Hepatic stellate cell (primary cell): ENCODE measurements around the gene PTPRC.

Experiments used
- DNase-seq: peaks from one replicate; pipeline ENCODE4 v3.0.0; 2011; ENCODE audit warnings: low spot score

PTPRC gene

DNA sequence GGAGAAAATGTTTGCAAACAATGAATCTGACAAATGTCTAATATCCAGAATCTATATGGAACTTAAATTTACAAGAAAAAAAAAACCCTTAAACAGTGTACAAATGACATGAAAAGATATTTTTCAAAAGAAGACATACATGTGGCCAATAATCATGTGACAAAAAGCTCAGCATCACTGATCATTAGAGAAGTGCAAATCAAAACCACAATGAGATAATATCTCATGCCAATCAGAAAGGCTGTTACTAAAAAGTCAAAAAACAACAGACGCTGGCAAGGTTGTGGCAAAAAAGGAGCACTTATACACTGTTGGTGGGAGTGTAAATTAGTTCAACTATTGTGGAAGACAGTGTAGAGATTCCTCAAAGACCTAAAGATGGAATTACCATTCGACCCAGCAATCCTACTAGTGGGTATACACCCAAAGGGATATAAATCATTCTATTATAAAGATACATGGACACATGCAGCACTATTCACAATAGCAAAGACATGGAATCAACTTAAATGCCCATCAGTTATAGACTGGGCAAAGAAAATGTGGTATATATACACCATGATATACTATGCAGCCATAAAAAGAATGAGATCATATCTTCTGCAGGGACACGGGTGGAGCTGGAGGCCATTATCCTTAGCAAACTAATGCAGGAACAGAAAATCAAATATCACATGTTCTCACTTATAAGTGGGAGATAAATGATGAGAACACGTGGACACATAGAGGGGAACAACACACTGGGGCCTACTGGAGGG, 123.2 kb downstream of the PTPRC start:
- DNase-seq: no peak

DNA sequence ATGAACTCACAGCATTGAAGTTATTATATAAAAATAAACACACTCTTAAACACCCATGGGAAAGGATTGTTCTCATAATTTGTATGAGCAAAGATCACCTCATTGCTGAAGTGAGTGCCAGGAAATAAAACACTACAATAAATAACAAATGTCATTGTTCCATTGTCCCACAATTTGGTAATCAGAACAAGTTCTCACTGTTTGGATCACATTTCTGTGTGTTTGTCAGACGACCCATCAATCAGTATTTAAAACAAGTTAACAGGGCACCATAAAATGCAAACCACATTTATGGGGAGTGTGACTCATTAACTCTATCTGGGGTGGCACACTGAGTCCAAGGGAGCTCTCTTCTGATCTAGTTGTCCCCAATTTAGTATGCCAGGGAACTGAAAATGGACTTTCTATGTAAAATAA, 124.5 kb downstream of the PTPRC start:
- DNase-seq: no peak

DNA sequence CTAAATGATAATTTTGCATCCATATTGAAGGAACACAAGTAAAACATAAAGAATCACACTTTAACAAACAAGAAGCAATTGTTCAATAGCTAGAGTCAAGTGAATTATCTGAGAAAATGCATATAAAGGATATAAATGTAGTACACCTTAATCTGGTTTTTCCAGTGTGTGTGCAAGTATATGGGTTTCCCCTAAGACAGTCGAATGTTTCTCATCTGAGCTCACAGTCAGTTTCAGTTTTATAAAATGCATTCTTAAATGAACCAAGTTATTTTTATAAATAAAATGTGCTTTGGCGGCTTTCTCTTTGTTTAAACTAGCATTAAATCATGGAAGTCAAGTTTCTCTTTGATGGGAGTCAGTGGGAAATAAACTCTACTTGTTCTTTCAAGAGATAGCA, 125.9 kb downstream of the PTPRC start:
- no peak for DNase-seq

DNA sequence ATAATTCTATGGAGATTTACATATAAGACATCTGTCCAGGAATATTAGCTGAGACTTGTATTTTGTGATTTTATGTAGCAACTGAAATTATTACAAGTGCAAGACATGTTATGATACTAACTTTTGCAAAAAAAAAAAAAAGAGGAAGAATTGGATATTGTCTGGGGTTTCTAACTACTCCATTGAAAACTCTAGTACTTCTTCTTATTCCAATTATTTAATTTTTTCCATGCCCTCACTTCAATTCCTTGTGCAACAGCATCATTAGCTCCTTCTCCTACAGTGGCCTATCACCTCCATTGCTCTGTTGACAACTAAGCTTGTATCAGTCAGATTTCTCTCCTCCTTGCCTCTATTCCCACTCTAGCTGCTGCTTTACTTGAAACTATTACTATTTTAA, 126.6 kb downstream of the PTPRC start:
- no peak for DNase-seq

DNA sequence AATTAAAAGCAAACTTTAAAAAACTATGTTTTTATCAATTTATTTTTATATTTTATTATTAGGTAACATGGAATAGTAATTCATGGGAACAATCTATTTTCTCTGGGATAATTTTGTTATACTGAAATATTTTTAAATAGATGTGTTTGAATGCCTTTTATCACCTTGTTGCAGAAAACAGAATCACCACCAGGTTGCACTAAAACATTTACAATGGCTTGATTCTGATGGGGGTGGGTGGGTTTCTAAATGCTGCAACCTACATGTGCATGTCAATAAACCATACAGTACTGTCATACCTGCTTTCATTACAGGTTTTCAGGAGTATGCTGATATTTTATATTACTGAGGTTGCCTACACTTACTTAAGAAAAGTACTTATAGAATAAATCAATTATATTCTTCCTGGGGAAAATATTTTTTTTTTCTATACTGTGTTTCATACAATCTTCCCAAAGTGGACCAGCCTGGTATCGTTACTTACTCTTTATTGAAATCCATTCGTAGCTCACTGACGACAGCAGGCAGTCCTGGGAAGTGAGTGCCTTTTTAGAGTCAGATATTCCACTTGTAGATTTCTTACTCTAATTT, 132.8 kb downstream of the PTPRC start:
- DNase-seq: peak; percentile 4

DNA sequence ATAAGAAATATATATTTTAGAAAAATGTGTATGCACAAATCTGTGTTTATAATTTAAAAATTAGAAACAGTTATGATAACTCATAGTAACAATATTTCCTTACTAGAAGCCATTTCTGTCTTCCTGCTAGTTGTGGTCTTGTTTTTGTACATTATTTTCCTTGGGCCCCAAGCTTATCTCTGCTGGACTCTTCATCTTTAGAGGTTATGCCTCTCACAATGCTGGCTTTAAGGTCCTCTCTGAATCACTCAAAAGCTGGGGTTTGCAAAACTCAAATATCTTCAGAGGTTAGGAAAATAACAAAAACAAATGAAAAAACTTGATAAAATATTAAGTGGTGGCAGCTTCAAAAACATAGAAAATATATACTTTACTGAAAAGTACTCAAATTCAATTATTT, 133.8 kb downstream of the PTPRC start:
- no peak for DNase-seq

DNA sequence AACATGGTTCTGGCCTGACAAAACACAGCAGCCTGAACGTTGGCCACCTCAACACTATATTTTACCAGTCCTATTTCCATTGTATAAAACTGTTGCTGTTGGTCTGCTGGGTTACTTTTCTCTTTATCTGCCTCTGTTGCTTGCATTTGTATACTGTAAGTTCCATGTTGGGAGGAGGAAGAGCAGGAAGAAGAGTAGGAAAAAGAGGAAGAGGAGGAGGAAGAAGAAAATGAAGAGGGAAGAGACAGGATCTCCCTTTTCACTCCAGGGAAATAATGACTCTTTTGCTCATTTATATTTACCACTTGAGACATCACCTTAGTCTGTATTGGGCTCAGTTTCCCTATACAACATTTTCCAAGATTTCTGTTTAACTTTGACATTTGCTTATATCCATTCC, 134.2 kb downstream of the PTPRC start:
- DNase-seq: no peak

DNA sequence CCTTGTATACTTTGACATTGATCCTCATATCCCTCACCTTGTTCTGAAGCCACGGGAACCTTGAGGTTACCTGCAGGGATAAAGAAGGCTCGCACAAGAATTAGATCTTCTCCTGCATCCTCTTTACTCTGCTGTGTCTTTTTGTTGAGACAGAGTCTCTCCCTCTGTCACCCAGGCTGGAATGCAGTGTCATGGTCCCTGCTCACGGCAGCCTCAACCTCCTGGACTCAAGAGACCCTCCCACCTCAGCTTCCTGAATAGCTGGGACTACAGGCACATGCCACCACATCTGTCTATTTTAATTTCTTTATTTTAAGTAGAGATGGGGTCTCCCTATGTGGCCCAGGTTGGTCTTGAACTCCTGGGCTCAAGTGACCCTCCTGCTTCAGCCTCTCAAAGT, 134.7 kb downstream of the PTPRC start:
- DNase-seq: no peak

DNA sequence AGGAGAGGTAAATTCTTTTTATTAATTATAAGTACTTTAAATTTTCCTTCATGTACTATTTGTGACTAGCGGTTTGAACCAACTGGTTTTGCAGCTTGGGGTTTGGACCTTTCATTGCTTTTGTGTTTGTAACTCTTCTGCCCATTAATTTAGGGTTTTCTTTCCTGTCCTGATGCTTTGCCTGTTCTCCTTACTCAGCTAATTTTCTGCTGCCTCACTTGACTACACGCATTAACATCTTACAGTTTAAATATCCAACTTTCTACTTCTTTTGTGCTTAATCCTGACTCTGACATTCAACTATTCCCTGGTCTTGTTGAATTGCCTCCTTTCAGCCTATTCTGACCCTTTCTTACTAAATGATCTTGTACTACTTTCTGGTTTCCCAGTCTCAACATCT, 135.6 kb downstream of the PTPRC start:
- no peak for DNase-seq

DNA sequence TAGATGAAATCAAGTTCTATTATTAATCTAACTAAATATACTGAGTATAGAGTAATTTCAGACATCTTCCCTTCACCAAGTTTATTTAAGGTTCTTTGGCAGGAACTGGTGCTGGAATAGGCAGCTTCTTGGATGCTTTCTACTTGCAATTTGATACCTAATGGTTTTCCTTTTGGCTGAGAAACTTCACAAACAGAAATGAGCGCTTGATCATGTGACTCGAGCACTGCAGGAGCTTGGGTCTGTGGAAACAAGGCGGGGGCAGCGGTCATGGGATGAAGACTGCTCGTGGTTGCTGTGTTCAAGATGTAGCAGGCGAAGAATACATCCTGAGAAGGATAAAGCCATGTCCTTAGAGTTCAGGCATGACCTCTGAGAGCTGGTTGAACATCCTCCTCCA, 136.8 kb downstream of the PTPRC start:
- DNase-seq: no peak

DNA sequence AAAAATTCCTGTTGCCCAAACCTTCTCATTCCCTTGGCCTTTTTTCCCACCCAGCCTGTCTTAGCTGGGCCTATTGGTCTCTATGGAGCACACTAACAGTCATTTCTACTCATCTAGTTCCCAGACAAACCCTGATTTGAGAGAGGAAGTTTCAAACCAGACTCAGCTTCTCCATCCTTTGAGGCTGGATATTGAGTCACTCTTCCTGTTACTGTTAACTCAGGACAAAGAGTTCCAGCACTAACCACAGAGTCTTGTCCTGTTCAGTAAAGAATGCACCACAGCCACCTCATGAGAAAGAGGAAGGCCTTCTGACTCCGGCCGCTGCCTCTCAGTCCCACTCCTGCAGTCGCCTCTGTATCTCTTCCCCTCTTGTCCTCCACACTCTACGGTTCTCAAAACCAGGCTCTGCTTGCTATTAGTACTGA, 137.8 kb downstream of the PTPRC start:
- peak; percentile 36 for DNase-seq

DNA sequence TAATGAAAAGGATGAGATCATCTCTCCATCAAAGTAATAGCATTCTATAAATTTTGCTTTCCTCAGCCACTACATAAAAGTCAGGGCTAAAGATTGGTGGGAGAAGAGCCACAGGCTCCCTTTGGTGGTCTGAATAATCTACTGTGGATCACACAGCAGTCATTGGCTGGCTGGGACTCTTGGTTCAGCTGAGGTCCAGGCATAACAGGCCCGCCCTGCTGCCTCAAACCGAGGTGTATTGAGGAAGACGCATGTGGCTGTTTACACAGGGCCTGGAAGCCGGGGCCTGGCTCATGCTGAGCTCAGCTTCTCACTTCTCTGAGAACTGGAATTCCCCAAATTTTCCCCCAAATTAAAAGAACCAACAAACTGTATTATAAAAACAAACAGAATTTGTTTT, 139.2 kb downstream of the PTPRC start:
- DNase-seq: no peak

DNA sequence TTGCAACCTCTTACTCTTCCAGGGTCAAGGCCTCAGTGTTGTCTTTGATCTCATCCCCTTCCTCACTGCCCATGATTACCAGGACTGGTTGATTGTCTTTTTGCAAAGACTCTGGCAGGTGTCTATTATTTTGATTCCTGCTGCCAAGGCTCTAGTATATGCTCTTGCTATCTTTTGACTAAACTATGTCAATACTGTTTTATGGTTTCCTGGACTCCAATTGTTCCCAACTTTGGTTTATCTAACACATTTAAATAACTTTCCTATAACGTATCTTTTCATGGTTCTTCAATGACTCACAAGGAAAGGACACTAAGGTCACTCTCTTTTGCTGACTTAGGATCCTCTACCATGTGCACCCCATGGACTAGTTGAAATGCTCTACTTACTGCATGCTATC, 141.5 kb downstream of the PTPRC start:
- no peak for DNase-seq

DNA sequence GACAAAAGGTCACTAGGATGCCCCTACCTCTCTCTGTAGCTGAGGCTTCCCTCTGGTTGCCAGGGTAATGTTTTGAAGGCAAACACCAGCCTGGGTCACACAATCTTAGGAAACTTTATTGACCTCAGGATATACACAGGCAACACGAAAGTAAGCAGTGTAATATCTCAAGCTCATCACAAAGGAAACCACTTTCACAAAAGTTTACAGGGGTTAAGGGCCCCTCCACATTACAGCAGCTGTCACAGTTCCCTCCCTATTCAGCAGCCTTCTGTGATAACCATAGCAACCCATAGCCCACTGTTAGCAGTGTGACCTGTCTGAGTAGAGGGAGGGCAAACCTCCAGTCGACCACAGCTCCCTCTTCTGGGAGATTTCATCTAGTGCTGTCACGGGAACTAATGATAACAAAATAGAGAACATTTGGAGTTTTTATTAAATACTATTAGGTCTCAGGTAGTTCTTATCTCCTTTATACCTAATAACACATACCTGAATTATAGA, 149.8 kb downstream of the PTPRC start:
- DNase-seq: no peak

DNA sequence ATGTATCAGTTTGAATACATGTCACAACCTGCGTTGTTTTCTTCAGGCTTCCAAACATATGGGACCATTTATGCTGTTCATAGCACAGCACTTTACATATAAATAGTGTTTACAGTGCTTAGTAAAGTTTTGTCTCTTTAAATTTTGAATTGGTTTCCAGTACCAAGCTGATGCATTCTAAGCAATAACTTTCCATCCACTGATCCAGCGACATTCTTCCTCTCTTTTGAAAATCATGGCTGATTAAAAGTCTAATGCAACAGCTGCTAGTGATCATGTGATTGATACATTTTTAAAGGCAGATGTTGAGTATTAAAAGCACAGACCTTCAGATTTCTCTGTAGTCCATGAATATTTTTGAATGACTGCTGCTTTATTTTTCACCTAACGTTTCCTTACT, 154.9 kb downstream of the PTPRC start:
- DNase-seq: no peak

DNA sequence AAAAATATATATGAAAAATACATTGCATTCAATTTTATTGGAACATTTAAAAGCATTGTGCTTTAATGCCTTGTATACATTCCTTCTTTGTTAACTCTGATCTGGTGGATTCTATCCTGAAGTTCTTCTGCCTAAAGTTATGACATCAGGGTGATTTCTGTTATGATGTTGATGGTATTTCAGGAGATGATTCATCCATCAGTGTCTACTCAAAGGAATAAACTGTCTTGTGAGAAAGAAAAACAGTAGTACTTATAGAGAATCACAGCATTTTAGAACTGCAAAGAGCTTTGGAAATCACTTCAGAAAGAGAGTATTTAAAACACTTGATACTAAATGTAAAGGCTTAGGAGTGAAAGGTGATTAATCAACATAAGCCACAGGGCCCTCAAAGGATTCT, 155.7 kb downstream of the PTPRC start:
- DNase-seq: peak; percentile 3

DNA sequence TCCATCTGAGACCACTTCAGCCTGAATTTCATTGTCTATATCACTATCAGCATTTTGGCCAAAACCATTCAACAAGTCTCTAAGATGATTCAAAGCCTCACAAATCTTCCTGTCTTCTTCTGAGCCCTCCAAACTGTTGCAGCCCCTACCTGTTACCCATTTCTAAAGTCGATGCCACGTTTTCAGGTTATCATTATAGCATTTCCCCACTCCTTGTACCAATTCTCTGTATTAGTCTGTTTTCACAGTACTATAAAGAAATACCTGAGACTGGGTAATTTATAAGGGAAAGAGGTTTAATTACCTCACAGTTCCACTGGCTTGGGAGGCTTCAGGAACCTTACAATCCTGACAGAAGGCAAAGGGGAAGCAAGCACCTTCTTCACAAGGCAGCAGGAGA, 158.8 kb downstream of the PTPRC start:
- no peak for DNase-seq

DNA sequence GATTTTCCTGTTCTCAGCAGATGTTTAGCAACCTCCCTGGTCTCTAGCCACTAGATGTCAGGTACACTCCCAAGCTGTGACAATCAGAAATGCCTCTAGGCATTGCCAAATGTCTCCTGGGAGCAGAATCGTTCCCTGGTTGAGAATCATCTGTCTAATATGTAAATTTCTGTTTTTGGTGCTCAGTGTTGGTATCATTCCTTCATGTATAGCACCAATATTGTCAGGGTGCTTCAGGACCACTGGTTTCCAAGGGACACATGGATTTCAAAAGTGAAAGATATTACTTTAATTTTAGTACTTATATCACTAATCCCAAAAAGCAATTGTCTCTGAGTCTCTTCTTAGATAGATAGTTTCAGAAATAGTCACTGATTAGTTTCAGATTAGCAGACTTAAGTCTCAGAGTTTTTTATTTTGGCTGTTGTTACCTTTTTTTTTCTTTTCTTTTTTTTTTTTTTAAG, 160.1 kb downstream of the PTPRC start:
- DNase-seq: no peak

DNA sequence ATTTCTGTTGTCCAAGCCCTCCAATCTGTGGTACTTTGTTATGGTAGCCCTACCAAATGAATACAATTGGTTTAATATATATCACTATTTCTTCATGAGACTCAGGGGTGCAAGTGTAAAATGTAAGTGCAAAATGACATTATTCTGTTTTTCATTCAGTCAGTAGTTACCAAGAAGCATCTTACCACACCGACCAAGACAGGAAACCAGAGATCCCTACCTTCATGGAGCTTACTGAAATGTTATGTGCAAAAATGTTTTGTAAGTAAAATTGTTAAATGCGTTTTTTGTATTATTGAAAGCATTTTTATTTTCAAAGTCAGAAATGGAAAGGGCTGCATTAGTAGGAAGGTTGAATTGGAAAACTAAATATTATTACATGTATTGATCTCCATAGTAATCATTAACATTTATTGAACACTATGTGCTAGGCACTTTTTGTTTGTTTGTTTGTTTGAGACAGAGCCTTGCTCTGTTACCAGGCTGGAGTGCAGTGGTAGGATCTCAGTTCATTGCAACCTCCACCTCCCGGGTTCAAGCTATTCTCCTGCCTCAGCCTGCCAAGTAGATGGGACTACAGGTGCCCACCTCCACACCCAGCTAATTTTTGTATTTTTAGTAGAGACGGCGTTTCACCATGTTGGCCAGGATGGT, 166.8 kb downstream of the PTPRC start:
- no peak for DNase-seq

DNA sequence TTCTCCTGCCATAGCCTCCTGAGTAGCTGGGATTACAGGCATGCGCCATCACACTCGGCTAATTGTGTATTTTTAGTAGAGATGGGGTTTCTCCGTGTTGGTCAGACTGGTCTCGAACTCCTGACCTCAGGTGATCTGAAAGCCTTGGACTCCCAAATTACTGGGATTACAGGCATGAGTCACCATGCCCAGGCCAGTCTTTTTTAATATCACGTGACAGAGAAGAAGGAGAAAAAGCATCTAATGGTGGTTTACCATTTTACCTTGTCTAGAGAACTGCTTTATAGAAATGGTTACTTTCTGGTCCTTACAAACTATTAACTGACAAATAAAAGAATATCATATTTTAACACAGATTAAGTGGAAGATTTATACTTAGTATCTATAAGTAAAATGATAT, 168.0 kb downstream of the PTPRC start:
- no peak for DNase-seq
